ENCODE measurements around the gene AKNA.

DNA sequence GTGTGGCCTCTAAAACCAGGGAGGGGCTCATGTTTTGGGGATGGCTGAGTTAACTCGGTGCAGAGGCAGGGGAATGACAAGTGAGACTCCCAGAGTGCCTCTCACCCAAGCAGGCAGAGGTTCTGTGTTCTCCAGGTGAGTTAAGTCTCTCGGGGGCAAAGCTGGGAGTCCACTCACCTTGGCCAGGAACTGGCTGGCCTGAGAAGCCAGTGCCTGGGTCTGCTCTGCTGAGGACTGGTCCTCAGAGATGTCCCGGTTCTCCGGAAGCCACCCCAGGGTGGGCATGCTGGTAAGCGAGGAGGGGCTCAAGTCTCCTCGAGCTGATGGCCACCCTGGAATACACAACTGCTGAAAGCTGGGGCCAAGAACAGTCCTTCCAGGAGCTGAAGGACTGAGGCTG lies 20.4 kb downstream of the AKNA start:
- TF ChIP-seq, protein P1, sequence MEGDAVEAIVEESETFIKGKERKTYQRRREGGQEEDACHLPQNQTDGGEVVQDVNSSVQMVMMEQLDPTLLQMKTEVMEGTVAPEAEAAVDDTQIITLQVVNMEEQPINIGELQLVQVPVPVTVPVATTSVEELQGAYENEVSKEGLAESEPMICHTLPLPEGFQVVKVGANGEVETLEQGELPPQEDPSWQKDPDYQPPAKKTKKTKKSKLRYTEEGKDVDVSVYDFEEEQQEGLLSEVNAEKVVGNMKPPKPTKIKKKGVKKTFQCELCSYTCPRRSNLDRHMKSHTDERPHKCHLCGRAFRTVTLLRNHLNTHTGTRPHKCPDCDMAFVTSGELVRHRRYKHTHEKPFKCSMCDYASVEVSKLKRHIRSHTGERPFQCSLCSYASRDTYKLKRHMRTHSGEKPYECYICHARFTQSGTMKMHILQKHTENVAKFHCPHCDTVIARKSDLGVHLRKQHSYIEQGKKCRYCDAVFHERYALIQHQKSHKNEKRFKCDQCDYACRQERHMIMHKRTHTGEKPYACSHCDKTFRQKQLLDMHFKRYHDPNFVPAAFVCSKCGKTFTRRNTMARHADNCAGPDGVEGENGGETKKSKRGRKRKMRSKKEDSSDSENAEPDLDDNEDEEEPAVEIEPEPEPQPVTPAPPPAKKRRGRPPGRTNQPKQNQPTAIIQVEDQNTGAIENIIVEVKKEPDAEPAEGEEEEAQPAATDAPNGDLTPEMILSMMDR (IDR thresholded peaks at IDR 0.05; ENCODE audit: insufficient read depth, low read depth, low read length), result no peak
- no peak for TF ChIP-seq EZH2 (IDR thresholded peaks at IDR 0.05; ENCODE audit: insufficient read depth, low read length)
